Heart left ventricle (tissue), 13 donors: ENCODE results near the gene OR2T35.

Source experiments
- CTCF ChIP-seq, 12 donors: fragments of 200-600 bp; sonication (generic) in 4 of 12; IDR thresholded peaks; one replicate each; pipeline versions ENCODE4 v1.5.0 to v1.8.0; 2018 to 2022; ENCODE audit warnings: antibody characterized with exemption in 12 of 12, mild to moderate bottlenecking in 5 of 12
- POLR2A ChIP-seq, 2 donors: fragments of 450-650 bp; IDR thresholded peaks; one replicate each; pipeline ENCODE4 v1.6.1; 2017; ENCODE audit warnings: antibody characterized with exemption in 2 of 2, mild to moderate bottlenecking in 2 of 2, moderate library complexity in 2 of 2
- donor health status: ischemic (EF 13 %, LVEDD 7.1; RV severe dilation, severe dysfunction).
- donor health status: DM: no; HTN: yes; CAD: no.
- donor health status: DM: no; HTN: no; CAD: no.
- donor health status: ischemic (EF 25% LVEDD 6.9; RV normal size, moderate dysfunction).
- donor health status: ischemic (EF 25% LVEDD 5.7; RV mildly dilated, moderate dysfunction).
- donor health status: ischemic (EF 35%, LVEDD 5.7; RV mildly dilated, moderate dysfunction).
- donor health status: nonischemic (EF 11% LVEDD 7.7; RV severe dilation, severe dysfunction).
- donor health status: DM: yes; HTN: yes; CAD: no.
- donor health status: PGD.
- donor health status: ischemic (EF 29% LVEDD 5.4; RV normal size, mild dysfunction).
- donor health status: nonischemic (EF 23%, LVEDD 6.1; RV moderate dilation, normal function).

- TF ChIP-seq CTCF (IDR thresholded peaks at IDR 0.05) (peak in 10 of 12 donors; percentile 15 to 60 (median 42)), POLR2A (IDR thresholded peaks at IDR 0.05) (no peak)
Measured at GRCh38 chr1:248618878-248619277, 26.2 kb downstream of the OR2T35 start.
